Type B pancreatic cell (in vitro differentiated cells): ENCODE results near the gene SPRYD3. TPM values are rescaled to one million over a fixed set of nuclear protein-coding genes. Genes with fewer than 3 reads are reported as not detected.
"Not testable (repeated sequence)": the region's sequence is repeated elsewhere in the genome, so short reads cannot be mapped to it uniquely, and the experiment has no call there.

ENCODE experiments used
- DNase-seq: peaks from one replicate; pipeline ENCODE4 v3.0.0; 2021; ENCODE audit warnings: mixed read lengths; ENCODE audit not compliant: unreplicated experiment; ENCODE audit errors: extremely low spot score
- H3K27ac Mint-ChIP-seq: 2 replicates; pipeline ENCODE4 v1.8.0; 2021; ENCODE audit warnings: mild to moderate bottlenecking, mixed read lengths
- H3K27me3 Mint-ChIP-seq: 2 replicates; pipeline ENCODE4 v1.8.0; 2021; ENCODE audit warnings: mixed read lengths
- H3K36me3 Mint-ChIP-seq: 2 replicates; pipeline ENCODE4 v1.8.0; 2021; ENCODE audit warnings: mixed read lengths
- H3K4me1 Mint-ChIP-seq: one replicate; pipeline ENCODE4 v1.8.0; 2021; ENCODE audit warnings: mixed read lengths; ENCODE audit not compliant: unreplicated experiment
- H3K4me3 Mint-ChIP-seq: 2 replicates; pipeline ENCODE4 v1.8.0; 2021; ENCODE audit warnings: mild to moderate bottlenecking, mixed read lengths
- H3K9me3 Mint-ChIP-seq: 2 replicates; pipeline ENCODE4 v1.8.0; 2021; ENCODE audit warnings: mixed read lengths
- CTCF ChIP-seq: fragments of 200-600 bp; sonication (generic); conservative IDR thresholded peaks from 2 replicates; pipeline ENCODE4 v1.5.0; 2021; ENCODE audit warnings: antibody characterized with exemption, mild to moderate bottlenecking
- total RNA-seq: library from RNA; stranded (reverse); gene quantifications from 2 replicates; pipeline ENCODE4 v1.2.1, GENCODE V29; 2021; ENCODE audit warnings: low replicate concordance

The SPRYD3 gene
- total RNA-seq, 1 donor from 2014 or later: 22.1 TPM

DNA sequence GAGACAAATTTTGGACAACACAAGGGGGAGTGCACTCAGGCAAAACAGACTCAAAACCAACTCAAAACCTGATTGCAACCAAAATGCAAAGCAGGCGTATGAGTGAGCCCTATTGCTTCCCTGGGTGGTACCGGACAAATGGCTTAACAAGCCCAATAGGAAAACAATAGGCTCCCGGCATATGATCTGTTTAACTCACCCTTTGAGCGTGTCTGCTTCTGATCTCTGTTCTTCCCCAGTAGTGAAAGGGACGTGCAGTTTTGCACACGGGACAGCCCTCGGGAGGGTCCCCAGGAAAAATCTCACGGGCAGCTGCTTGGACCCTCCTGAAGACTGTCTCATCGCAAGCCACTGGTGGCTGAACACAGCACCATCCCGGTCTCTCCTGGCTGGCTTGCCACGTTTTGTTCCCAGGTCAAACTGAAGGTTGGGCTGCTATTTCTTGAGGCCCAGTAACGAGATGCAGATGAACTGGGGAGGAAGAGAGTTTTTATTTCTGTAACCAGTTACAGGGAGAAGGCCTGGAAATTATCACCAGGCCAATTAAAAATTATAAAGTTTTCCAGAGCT lies 34.0 kb upstream of the SPRYD3 start:
- peaks cover 5% of the 10 kb centered on the region for H3K4me1 Mint-ChIP-seq
- no peaks in the 10 kb centered on the region for H3K27me3 Mint-ChIP-seq
- TF ChIP-seq CTCF: no peak
- no peaks in the 10 kb centered on the region for H3K36me3 Mint-ChIP-seq
- no peaks in the 10 kb centered on the region for H3K9me3 Mint-ChIP-seq
- H3K4me3 Mint-ChIP-seq: peak overlapping the region; percentile 63
- DNase-seq: no peak
- H3K27ac Mint-ChIP-seq: no peak overlapping the region

GRCh38 chr12:53112431-53112830 lies 33.2 kb upstream of the SPRYD3 start:
- H3K9me3 Mint-ChIP-seq, DNase-seq, H3K27me3 Mint-ChIP-seq, H3K36me3 Mint-ChIP-seq, H3K4me3 Mint-ChIP-seq, H3K4me1 Mint-ChIP-seq, H3K27ac Mint-ChIP-seq: not testable (repeated sequence)

DNA sequence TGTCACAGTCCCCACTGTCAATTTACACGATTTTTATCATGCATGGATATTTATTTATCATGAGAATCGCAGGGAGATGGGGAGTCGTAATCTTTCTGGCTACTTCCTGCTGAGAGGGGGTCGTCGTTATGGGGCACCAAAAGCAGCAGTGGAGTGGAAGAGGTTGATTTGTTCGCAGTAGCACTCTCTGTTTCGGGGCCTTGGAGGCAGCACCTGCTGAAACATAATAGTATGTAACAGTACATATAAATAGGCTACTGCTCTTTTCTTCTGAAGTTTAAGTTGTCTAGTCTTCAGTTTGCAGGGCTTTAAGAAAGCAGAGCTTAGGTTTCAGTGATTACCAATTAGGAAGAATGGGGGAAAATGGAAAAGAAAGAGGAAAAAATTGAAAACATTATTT lies 27.9 kb upstream of the SPRYD3 start:
- no peak overlapping the region for H3K4me3 Mint-ChIP-seq
- no peak overlapping the region for H3K27ac Mint-ChIP-seq
- no peak for TF ChIP-seq CTCF
- H3K9me3 Mint-ChIP-seq: no peaks in the 10 kb centered on the region
- H3K4me1 Mint-ChIP-seq: peaks cover 4% of the 10 kb centered on the region
- H3K36me3 Mint-ChIP-seq: no peaks in the 10 kb centered on the region
- DNase-seq: no peak
- H3K27me3 Mint-ChIP-seq: no peaks in the 10 kb centered on the region

GRCh38 chr12:53105712-53106439 lies 26.7 kb upstream of the SPRYD3 start:
- Mint-ChIP-seq H3K27me3 (no peaks in the 10 kb centered on the region), H3K9me3 (no peaks in the 10 kb centered on the region), H3K36me3 (no peaks in the 10 kb centered on the region), H3K4me1 (peaks cover 4% of the 10 kb centered on the region), H3K27ac (no peak overlapping the region), H3K4me3 (peak overlapping the region; percentile 59)
- no peak for TF ChIP-seq CTCF
- DNase-seq: no peak

DNA sequence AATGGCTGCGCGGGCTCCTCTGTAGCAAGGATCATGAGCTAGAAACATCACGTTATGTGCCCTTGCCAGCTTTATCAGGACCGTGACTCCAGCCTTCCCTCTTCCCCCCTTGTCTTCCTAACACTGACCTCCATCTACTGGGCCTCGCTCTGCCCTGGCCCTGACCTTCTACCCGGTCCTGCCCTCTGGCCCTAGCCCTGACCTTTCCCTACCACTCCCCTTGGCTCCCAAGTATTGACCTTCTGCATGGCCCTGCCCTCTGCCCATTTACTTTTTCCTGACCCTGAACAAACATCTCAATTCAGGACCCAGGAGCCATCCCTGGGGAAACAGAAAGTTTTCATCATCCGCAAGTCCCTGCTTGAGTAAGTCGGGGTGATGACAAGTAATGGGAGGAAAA lies 26.1 kb upstream of the SPRYD3 start:
- H3K4me3 Mint-ChIP-seq: no peak overlapping the region
- DNase-seq: no peak
- no peak for TF ChIP-seq CTCF
- H3K27me3 Mint-ChIP-seq: no peaks in the 10 kb centered on the region
- no peaks in the 10 kb centered on the region for H3K9me3 Mint-ChIP-seq
- H3K27ac Mint-ChIP-seq: no peak overlapping the region
- peaks cover 4% of the 10 kb centered on the region for H3K4me1 Mint-ChIP-seq
- H3K36me3 Mint-ChIP-seq: no peaks in the 10 kb centered on the region

DNA sequence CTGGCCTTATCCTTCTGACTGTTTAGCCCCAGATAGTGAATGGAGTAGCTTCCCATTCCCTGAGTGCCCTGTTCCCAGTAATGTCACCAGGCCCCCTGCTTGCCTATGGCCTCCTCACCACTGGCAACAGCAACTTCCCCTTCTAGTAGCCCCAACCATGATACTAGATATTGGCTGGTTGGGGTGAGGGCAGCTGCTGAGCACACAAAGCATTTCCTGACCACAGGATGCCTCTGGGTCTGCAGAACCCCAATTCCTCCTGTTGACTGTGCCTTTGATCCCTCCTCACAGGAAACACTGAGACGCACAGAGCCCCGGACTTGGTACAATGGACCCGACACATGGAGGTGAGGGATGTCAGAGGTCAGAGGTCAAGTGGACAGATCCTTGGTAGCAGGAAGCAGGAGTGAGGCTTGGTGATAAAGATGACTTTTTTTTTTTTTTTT lies 24.7 kb upstream of the SPRYD3 start:
- no peak for DNase-seq
- H3K36me3 Mint-ChIP-seq: no peaks in the 10 kb centered on the region

More for the DNA sequence above, 24.7 kb upstream of the SPRYD3 start:
- Mint-ChIP-seq H3K9me3 (no peaks in the 10 kb centered on the region), H3K27me3 (peaks cover 6% of the 10 kb centered on the region), H3K4me3 (no peak overlapping the region), H3K27ac (no peak overlapping the region), H3K4me1 (peaks cover 10% of the 10 kb centered on the region)
- TF ChIP-seq CTCF: no peak
